Measurements from ENCODE around the gene ZNF764.

DNA sequence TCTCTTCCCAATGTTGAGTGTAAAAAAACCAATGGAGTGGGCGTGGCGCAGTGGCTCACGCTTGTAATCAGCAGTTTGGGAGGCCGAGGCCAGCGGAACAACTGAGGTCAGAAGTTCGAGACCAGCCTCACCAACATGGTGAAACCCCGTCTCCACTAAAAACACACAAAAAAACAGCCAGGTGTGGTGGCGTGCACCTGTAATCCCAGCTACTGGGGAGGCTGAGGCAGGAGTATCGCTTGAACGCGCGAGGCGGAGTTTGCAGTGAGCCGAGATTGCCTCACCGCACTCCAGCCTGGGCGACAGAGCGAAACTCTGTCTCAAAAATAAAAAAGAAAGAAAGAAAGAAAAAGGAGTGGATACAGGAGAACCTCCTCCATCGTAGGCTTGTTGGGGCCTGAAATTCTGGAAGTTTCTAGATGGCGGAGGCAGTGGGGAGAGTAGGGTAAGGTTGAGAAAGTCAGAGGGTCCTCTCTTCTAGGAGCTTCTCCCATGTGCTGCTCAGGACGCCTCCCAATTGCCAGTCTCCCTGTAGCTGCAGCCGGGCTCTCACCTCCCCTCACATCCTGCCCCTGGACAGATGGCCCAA is 709 bp upstream of the ZNF764 start:
- no peak for TF ChIP-seq POLR2A (IDR thresholded peaks at IDR 0.05)
- no peak for TF ChIP-seq EP300 (IDR thresholded peaks at IDR 0.05)

Measured in tibial nerve (tissue), 3 donors.